ENCODE data around the gene TRIM7. TPM values are rescaled to one million over a fixed set of nuclear protein-coding genes. Genes with fewer than 3 reads are reported as not detected.

TRIM7 gene
- polyA plus RNA-seq, 1 donor from 2014 or later, result 2.1 TPM

GRCh38 chr5:181233801-181234454 is 28.9 kb upstream of the TRIM7 start:
- H3K27me3 ChIP-seq (ENCODE audit: insufficient read depth, low read depth, low read length), result no peaks in the 10 kb centered on the region
- H3K4me3 ChIP-seq (ENCODE audit: low read length), result no peak overlapping the region
- H3K79me2 ChIP-seq (replicated peaks; ENCODE audit: insufficient read depth, low read length), result no peaks in the 10 kb centered on the region
- H3K4me2 ChIP-seq (ENCODE audit: low read length), result no peak overlapping the region
- no peak overlapping the region for H3K9ac ChIP-seq (ENCODE audit: low read length)
- no peak for TF ChIP-seq POLR2AphosphoS5 (IDR thresholded peaks at IDR 0.05)
- TF ChIP-seq EZH2 (IDR thresholded peaks at IDR 0.05; ENCODE audit: borderline replicate concordance, insufficient read depth, low read length, poor library complexity, severe bottlenecking), result no peak
- H3K36me3 ChIP-seq (ENCODE audit: insufficient read depth, low read length), result peaks cover 13% of the 10 kb centered on the region
- no peaks in the 10 kb centered on the region for H3K9me3 ChIP-seq (ENCODE audit: low read length)
- no peaks in the 10 kb centered on the region for H3K9me2 ChIP-seq (ENCODE audit: insufficient read depth, low read length)
- no peak overlapping the region for H3K27ac ChIP-seq (ENCODE audit: low read length)
- H4K20me1 ChIP-seq (ENCODE audit: insufficient read depth), result no peaks in the 10 kb centered on the region
- no peaks in the 10 kb centered on the region for H3F3A ChIP-seq (ENCODE audit: insufficient read depth, low read length, poor library complexity, severe bottlenecking)
- no peak overlapping the region for H2AFZ ChIP-seq (ENCODE audit: low read depth, low read length)

- H3K9me2 ChIP-seq (ENCODE audit: insufficient read depth, low read length), result no peaks in the 10 kb centered on the region
- H2AFZ ChIP-seq (ENCODE audit: low read depth, low read length), result no peak overlapping the region
- no peaks in the 10 kb centered on the region for H3K27me3 ChIP-seq (ENCODE audit: insufficient read depth, low read depth, low read length)
- H3K9ac ChIP-seq (ENCODE audit: low read length), result no peak overlapping the region
- TF ChIP-seq POLR2AphosphoS5 (IDR thresholded peaks at IDR 0.05) (no peak), MXI1 (conservative IDR thresholded peaks at IDR 0.05; ENCODE audit: poor library complexity, severe bottlenecking) (no peak), CTCF (IDR thresholded peaks at IDR 0.05; ENCODE audit: poor library complexity, severe bottlenecking) (no peak), EZH2 (IDR thresholded peaks at IDR 0.05; ENCODE audit: borderline replicate concordance, insufficient read depth, low read length, poor library complexity, severe bottlenecking) (no peak), REST (IDR thresholded peaks at IDR 0.05; ENCODE audit: borderline replicate concordance) (no peak), TAF1 (IDR thresholded peaks at IDR 0.05; ENCODE audit: low read depth) (no peak), RAD21 (conservative IDR thresholded peaks at IDR 0.05) (no peak), EP300 (conservative IDR thresholded peaks at IDR 0.05; ENCODE audit: poor library complexity, severe bottlenecking) (no peak), SMC3 (conservative IDR thresholded peaks at IDR 0.05; ENCODE audit: poor library complexity) (no peak)
- H3K27ac ChIP-seq (ENCODE audit: low read length), result no peak overlapping the region
- H3K36me3 ChIP-seq (ENCODE audit: insufficient read depth, low read length), result peaks cover 10% of the 10 kb centered on the region
- no peak overlapping the region for H3K4me2 ChIP-seq (ENCODE audit: low read length)
- H3F3A ChIP-seq (ENCODE audit: insufficient read depth, low read length, poor library complexity, severe bottlenecking), result no peaks in the 10 kb centered on the region
- no peak overlapping the region for H3K4me3 ChIP-seq (ENCODE audit: low read length)
- no peaks in the 10 kb centered on the region for H4K20me1 ChIP-seq (ENCODE audit: insufficient read depth)
- H3K79me2 ChIP-seq (replicated peaks; ENCODE audit: insufficient read depth, low read length), result no peaks in the 10 kb centered on the region
- no peaks in the 10 kb centered on the region for H3K9me3 ChIP-seq (ENCODE audit: low read length)
Measured at GRCh38 chr5:181233088-181233800, 28.2 kb upstream of the TRIM7 start.

All from neural cell (in vitro differentiated cells).